GM18505 (cell line): ENCODE measurements around the gene FRMPD1.
"Not testable (repeated sequence)": the region's sequence is repeated elsewhere in the genome, so short reads cannot be mapped to it uniquely, and the experiment has no call there.

ENCODE experiments used
- ATAC-seq: cut with Tn5 transposase; IDR thresholded peaks from one replicate; pipeline ENCODE4 v1.9.1; 2021; ENCODE audit not compliant: unreplicated experiment
- POLR2A ChIP-seq: IDR thresholded peaks from 4 replicates; pipeline ENCODE4 v1.6.1; 2011; ENCODE audit warnings: borderline replicate concordance; ENCODE audit not compliant: insufficient read depth, insufficient read length; ENCODE audit errors: extremely low read depth

FRMPD1 gene

DNA sequence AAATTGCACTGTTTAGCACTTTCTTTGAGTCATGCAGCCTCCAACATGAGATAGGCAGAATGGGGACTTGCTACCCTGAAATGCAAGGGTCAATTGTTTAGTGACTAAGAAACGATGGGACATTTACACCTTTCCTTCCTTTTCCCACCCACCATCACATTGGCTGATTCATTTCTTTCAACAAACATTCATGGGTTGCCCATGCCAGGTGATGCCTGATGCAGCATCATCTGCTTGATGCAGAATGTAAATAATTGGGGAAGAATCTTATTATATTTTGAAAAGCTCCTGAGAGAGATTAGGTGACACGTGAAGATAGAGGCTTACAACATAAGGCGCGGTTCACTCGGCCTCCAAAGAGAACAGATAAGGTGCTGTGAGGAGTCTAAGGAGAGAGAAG lies 98.4 kb downstream of the FRMPD1 start:
- TF ChIP-seq POLR2A, result no peak
- ATAC-seq, result no peak

DNA sequence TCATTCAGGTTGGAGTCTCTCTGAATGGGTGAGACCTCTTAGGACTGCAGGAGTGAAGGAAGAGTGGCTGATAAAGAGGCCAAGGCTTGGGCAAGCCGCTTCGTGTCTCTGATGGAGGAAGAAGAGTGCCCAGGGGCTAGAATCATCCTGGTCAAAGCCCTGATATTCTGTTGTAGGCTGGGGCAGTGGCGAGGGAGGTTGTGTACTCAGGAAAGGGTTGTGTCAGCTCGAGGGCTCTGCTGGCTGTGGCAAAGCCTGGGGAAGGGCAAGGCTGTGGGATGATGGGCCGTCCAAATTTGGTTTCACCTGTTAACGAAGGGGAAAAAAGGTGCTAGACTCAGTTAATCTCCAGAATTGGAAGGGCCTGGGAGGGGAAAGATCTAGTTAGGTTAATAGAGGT lies 100.4 kb downstream of the FRMPD1 start:
- ATAC-seq, result no peak

GRCh38 chr9:37751704-37752103 lies 101.0 kb downstream of the FRMPD1 start:
- not testable (repeated sequence) for ATAC-seq

More for the DNA sequence above, 100.4 kb downstream of the FRMPD1 start:
- TF ChIP-seq POLR2A, result no peak

DNA sequence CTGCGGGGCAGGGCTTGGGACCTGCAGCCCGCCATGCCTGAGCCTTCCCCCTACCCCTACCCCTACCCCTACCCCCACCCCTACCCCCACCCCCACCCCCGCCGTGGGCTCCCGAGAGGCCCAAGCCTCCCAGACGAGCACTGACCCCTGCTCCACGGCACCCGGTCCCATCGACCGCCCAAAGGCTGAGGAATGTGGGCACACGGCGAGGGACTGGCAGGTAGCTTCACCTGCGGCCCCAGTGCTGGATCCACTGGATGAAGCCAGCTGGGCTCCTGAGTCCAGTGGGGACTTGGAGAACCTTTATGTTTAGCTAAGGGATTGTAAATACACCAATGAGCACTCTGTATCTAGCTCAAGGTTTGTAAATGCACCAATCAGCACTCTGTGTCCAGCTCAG lies 101.4 kb downstream of the FRMPD1 start:
- not testable (repeated sequence) for ATAC-seq

DNA sequence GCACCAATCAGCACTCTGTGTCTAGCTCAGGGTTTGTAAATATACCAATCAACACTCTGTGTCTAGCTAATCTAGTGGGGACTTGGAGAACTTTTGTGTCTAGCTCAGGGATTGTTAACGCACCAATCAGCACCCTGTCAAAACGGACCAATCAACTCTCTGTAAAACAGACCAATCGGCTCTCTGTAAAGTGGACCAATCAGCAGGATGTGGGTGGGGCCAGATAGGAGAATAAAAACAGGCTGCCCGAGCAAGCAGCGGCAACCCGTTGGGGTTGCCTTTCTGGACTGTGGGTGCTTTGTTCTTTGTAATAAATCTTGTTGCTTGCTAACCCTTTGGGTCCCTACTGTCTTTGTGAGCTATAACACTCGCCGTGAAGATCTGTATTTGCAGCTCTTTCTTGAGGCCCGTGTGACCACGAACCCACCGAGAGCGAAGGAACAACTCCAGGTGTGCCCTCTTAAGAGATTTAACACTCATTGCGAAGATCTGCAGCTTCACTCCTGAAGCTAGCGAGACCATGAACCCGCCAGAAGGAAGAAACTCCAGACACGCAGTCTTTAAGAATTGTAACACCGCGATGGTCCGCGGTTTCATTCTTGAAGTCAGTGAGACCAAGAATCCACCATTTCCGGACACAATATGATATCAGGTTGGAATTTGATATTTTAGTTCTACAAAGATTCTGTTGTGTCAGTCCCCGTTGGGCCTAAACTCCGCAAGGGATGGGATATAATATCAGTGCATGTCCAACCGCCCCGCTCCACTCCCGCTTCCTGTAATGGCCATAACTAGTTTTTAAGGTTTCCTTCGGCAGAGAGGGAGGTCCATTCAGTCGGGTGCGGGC lies 102.1 kb downstream of the FRMPD1 start:
- no peak for TF ChIP-seq POLR2A
- no peak for ATAC-seq

DNA sequence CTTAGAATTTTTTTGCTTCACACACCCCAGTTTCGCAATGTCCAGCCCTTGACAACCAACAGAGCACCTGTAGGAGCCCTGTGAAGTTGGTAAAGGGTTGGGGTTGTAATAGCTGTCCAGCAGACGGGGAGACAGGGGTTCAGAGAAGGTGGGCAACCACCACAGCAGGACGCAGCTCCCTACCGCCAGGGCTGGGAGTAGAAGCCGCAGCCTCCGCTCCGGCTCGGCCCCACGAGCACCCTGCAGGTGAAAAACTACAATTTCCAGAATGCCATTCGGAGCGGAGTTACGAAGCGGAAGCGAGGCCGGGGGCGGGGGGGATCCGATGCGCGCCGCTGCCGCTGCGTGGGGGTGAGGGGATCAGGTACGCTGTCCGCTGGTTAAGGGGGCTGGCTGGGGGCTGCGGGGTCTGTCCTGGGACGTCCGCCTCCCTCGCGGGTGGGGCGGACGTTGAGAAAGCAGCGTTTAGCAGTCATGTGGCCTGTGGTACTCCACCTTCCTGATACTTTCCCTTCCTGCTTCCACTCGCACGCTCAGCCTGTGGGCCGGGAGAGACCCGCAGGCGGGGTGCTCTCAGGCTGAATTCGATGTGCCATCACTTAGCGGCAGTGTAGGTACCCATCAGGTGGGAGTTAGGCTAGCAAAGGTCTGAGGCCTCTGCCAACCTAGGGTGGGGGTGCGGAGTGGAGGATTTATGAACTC lies 102.9 kb downstream of the FRMPD1 start, which contains the start of gene TRMT10B:
Gene TRMT10B, plus strand, starts transcription at position 317 of the 702 bp plus-strand sequence. CDS start 8,127 bp downstream, outside the sequence.
- peak; percentile 87 for ATAC-seq
- peak; percentile 60 for TF ChIP-seq POLR2A

- no peak for TF ChIP-seq POLR2A
- ATAC-seq, result no peak
Measured at GRCh38 chr9:37758747-37759146, 108.0 kb downstream of the FRMPD1 start.

GRCh38 chr9:37760416-37761161 lies 109.8 kb downstream of the FRMPD1 start:
- TF ChIP-seq POLR2A, result no peak
- ATAC-seq, result no peak

GRCh38 chr9:37761511-37761910 lies 110.8 kb downstream of the FRMPD1 start:
- TF ChIP-seq POLR2A, result no peak
- ATAC-seq, result no peak

DNA sequence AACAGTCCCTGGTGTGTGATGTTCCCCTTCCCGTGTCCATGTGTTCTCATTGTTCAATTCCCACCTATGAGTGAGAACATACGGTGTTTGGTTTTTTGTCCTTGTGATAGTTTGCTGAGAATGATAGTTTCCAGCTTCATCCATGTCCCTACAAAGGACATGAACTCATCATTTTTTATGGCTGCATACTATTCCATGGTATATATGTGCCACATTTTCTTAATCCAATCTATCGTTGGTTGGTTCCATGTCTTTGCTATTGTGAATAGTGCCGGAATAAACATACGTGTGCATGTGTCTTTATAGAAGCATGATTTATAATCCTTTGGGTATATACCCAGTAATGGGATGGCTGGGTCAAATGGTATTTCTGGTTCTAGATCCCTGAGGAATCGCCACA lies 114.5 kb downstream of the FRMPD1 start:
- ATAC-seq, result not testable (repeated sequence)

- ATAC-seq, result no peak
- TF ChIP-seq POLR2A, result no peak
Measured at GRCh38 chr9:37769306-37769705, 118.6 kb downstream of the FRMPD1 start.

GRCh38 chr9:37769995-37770394 lies 119.2 kb downstream of the FRMPD1 start:
- TF ChIP-seq POLR2A, result no peak
- no peak for ATAC-seq

DNA sequence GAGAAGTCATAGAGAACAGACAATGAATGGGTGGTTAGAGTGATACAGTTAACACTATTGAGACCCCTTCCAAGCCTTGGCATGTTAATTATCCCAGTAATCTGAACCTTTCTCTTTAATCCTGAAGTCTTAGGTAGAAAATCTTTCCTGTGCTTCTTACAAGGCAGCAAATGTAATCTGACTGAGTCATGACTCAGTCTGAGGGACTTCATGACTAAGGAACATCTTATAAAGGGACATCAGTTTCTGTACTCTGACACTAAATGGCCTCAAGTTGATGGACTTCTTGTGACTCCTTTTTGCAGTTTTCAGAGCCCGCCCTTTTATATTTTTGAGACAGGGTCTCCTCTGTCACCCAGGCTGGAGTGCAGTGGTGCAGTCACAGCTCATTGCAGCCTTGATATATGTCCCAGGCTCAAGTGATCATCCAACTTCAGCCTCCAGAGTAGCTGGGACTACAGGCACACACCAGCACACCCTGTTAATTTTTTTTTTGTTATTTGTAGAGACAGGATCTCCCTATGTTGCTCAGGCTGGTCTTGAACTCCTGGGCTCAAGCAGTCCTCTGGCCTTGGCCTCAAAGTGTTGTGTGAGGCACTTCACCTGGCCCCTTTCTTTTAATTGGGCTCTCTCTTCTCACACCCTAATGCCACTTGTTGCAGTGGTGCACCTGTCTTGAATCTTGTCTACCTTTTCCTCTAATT lies 124.6 kb downstream of the FRMPD1 start:
- TF ChIP-seq POLR2A, result no peak
- no peak for ATAC-seq

DNA sequence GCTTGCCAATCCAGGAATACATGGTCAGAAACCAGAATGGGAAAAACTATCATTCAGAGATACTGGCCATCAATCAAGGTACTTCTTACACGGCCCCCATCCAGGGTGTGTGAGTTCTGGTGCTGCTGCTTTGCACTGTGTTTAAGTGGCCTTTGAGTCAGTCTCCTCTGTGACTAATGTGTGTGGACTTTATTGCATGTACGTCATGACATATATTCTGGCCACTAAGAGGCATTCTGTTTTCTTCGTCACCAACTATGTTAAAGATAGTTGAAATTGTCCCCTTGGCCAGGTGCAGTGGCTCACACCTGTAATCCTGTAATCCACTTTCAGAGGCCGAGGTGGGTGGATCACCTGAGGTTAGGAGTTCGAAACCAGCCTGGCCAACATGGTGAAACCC lies 125.6 kb downstream of the FRMPD1 start:
- ATAC-seq, result no peak
- no peak for TF ChIP-seq POLR2A

DNA sequence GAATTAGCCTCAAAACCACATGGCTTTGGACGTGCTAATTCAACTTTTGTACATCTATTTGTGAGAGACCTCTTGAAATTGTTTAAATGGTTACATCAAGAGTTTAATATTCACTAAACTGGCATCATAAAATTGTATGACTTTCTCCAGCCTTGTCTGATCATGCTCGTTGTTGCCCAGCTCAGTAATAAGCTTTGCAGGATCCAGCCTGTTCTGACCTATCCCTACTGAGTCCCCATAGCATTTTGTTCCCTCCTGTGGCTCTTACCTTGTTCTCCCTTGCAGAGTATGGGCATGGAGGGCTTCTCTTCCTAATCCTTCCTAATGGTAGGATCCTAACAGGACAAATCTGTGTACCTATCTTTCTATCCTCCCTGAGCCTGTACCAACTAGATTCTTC lies 127.8 kb downstream of the FRMPD1 start:
- no peak for TF ChIP-seq POLR2A
- ATAC-seq, result no peak
